Progenitor cell of endocrine pancreas (in vitro differentiated cells): ENCODE results near the gene CDK13. TPM values are rescaled to one million over a fixed set of nuclear protein-coding genes. Genes with fewer than 3 reads are reported as not detected.
A peak's percentile ranks its signal among the peaks of the same experiment; 100 is the strongest.

ENCODE experiments used
- DNase-seq: peaks from one replicate; pipeline ENCODE4 v3.0.0; 2021; ENCODE audit warnings: low spot score; ENCODE audit not compliant: unreplicated experiment
- H3K27ac Mint-ChIP-seq: 2 replicates; pipeline ENCODE4 v1.8.0; 2021; ENCODE audit warnings: mild to moderate bottlenecking, moderate library complexity, mixed read lengths
- H3K27me3 Mint-ChIP-seq: 2 replicates; pipeline ENCODE4 v1.8.0; 2021; ENCODE audit warnings: mixed read lengths
- H3K36me3 Mint-ChIP-seq: 2 replicates; pipeline ENCODE4 v1.8.0; 2022; ENCODE audit warnings: mixed read lengths; ENCODE audit not compliant: insufficient read depth
- H3K4me1 Mint-ChIP-seq: 2 replicates; pipeline ENCODE4 v1.8.0; 2021; ENCODE audit warnings: low read depth, mixed read lengths
- H3K4me3 Mint-ChIP-seq: 2 replicates; pipeline ENCODE4 v1.8.0; 2021; ENCODE audit warnings: low read depth, mild to moderate bottlenecking, moderate library complexity, mixed read lengths
- H3K9me3 Mint-ChIP-seq: 2 replicates; pipeline ENCODE4 v1.8.0; 2021; ENCODE audit warnings: low read depth, mixed read lengths
- total RNA-seq: library from RNA; stranded (reverse); gene quantifications from 2 replicates; pipeline ENCODE4 v1.2.1, GENCODE V29; 2021
- TF ChIP-seq, protein P1 (sequence below): fragments of 200-600 bp; sonication (generic); IDR thresholded peaks from one replicate; pipeline ENCODE4 v1.5.0; 2021; ENCODE audit warnings: antibody characterized with exemption, mild to moderate bottlenecking; ENCODE audit not compliant: unreplicated experiment

Gene CDK13
- total RNA-seq, 1 donor from 2014 or later, result 75.5 TPM

- Mint-ChIP-seq H3K27ac (no peak overlapping the region), H3K4me3 (no peak overlapping the region), H3K4me1 (peaks cover 3% of the 10 kb centered on the region), H3K27me3 (no peaks in the 10 kb centered on the region), H3K36me3 (peaks cover 5% of the 10 kb centered on the region), H3K9me3 (peaks cover 4% of the 10 kb centered on the region)
- DNase-seq, result no peak
- TF ChIP-seq, protein P1, sequence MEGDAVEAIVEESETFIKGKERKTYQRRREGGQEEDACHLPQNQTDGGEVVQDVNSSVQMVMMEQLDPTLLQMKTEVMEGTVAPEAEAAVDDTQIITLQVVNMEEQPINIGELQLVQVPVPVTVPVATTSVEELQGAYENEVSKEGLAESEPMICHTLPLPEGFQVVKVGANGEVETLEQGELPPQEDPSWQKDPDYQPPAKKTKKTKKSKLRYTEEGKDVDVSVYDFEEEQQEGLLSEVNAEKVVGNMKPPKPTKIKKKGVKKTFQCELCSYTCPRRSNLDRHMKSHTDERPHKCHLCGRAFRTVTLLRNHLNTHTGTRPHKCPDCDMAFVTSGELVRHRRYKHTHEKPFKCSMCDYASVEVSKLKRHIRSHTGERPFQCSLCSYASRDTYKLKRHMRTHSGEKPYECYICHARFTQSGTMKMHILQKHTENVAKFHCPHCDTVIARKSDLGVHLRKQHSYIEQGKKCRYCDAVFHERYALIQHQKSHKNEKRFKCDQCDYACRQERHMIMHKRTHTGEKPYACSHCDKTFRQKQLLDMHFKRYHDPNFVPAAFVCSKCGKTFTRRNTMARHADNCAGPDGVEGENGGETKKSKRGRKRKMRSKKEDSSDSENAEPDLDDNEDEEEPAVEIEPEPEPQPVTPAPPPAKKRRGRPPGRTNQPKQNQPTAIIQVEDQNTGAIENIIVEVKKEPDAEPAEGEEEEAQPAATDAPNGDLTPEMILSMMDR, result no peak
Observed at GRCh38 chr7:39971924-39972323, 21.9 kb downstream of the CDK13 start.

GRCh38 chr7:39973801-39974200 is 23.7 kb downstream of the CDK13 start:
- Mint-ChIP-seq H3K4me3 (no peak overlapping the region), H3K36me3 (peaks cover 2% of the 10 kb centered on the region), H3K9me3 (no peaks in the 10 kb centered on the region), H3K27me3 (no peaks in the 10 kb centered on the region), H3K4me1 (peaks cover 3% of the 10 kb centered on the region), H3K27ac (peak overlapping the region; percentile 31)
- TF ChIP-seq, protein P1, result no peak
- no peak for DNase-seq

DNA sequence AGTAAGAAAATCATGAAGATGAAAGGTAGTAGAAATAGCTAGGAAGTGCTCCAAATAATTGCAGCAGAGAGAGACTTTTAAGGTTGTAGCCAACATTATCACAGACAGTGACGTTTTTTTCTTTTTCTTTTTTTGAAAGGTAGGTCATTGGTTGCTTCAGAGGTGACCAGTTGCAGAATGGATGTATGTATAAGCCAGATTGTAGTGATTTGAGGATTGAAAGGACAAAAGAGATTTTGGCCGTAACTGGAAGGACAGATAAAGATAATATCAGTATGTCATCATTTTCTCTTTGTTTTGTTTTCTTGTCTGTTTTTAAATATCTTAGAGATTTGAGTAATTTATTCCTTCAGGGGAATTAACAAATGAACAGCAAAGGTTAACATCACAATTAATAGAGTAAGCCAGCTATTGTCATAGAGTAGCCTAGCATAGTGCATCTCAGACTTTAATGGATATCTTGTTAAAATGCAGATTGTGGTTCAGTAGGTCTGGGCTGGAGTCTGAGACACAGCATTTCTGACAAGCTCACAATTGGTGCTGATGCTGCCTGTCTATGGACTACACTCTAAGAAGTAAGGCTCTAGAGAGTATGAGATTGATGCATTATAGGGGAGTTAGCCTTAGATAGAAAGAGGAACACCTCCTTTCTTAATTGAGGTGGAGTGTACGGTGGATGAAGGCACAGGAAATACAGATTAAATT is 28.3 kb downstream of the CDK13 start:
- no peaks in the 10 kb centered on the region for H3K4me1 Mint-ChIP-seq
- no peak overlapping the region for H3K4me3 Mint-ChIP-seq
- DNase-seq, result no peak
- H3K27ac Mint-ChIP-seq, result no peak overlapping the region
- TF ChIP-seq, protein P1, result no peak
- H3K27me3 Mint-ChIP-seq, result no peaks in the 10 kb centered on the region
- no peaks in the 10 kb centered on the region for H3K9me3 Mint-ChIP-seq
- peaks cover 1% of the 10 kb centered on the region for H3K36me3 Mint-ChIP-seq

DNA sequence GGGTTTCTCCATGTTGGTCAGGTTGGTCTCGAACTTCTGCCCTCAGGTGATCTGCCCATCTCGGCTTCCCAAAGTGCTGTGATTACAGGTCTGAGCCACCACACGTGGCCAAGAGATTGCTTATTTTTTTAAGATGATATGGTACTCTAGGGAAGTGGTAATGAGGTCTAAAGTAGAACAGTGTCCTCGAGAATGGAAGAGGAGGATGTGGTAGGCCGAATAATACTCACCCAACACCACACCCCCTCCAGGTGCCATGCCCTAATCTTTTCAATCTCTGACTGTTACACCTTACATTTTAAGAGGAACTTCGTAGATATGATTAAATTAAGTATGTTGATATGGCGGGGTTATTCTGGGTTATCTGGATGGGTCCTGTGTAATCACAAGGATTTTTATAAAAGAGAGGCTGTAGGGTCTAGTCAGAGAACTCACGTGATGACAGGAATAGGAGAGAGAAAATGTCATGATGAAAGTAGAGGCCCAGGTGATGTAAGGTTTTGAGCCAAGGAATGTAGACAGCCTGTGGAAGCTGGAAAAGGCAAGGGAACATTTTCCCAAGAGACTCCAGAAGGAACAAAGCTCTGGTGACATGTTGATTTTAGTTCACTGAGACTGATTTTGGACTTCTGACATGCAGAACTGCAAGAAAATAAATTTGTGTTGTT is 29.5 kb downstream of the CDK13 start:
- no peak overlapping the region for H3K27ac Mint-ChIP-seq
- no peak overlapping the region for H3K4me3 Mint-ChIP-seq
- TF ChIP-seq, protein P1, result no peak
- no peaks in the 10 kb centered on the region for H3K27me3 Mint-ChIP-seq
- peaks cover 1% of the 10 kb centered on the region for H3K36me3 Mint-ChIP-seq
- H3K4me1 Mint-ChIP-seq, result peaks cover 1% of the 10 kb centered on the region
- DNase-seq, result no peak
- no peaks in the 10 kb centered on the region for H3K9me3 Mint-ChIP-seq

DNA sequence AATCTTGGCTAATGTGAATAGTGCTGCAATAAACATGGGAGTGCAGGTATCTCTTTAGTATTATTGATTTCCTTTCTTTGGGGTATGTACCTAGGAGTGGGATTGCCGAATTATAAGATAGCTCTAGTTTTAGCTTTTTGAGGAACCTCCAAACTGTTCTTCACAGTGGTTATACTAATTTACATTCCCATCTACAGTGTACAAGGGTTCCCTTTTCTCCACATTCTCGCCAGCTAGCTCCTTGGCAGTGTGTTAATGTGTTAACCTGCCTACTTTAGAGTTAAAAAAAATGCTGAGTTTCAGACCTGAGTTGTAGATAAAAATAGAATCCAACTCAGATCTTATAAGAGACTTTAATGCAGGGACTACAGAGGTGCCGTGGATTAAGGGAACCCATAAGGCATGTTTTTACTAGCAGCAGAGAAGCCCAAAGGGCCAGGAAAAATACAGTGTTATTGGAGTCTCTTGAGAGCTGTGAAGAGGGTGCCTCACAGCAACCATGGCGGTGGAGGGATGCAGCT is 35.4 kb downstream of the CDK13 start:
- Mint-ChIP-seq H3K4me1 (peaks cover 25% of the 10 kb centered on the region), H3K36me3 (peaks cover 10% of the 10 kb centered on the region), H3K27ac (no peak overlapping the region), H3K4me3 (no peak overlapping the region), H3K27me3 (no peaks in the 10 kb centered on the region), H3K9me3 (no peaks in the 10 kb centered on the region)
- TF ChIP-seq, protein P1, result no peak
- DNase-seq, result no peak
